DMS153 (cell line): ENCODE data around the gene CASP9.
"Not testable (repeated sequence)": the region's sequence is repeated elsewhere in the genome, so short reads cannot be mapped to it uniquely, and the experiment has no call there.

Experiments used
- DNase-seq: peaks from one replicate; lab custom pipeline; 2025; lab: John Stamatoyannopoulos, UW

CASP9 gene

DNA sequence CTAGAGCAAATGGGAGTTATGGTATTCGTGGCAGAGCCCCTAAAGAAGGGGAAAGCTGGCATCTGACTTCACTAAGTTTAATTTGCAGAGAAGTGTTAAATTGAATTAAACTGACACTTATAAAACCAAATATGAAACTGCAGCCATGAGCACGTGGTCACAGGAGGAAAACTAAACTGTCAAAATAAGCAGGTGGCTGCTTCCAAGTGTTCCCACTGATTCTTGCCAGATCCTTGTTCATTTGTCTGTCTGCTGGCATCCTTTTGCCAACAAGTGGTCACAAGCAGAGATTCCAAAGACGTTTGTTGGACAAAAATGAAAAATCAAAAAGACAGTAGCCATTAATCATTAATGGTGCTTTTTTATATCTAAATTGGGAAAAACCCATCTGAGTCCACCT lies 54.7 kb downstream of the CASP9 start:
- DNase-seq, result no peak

DNA sequence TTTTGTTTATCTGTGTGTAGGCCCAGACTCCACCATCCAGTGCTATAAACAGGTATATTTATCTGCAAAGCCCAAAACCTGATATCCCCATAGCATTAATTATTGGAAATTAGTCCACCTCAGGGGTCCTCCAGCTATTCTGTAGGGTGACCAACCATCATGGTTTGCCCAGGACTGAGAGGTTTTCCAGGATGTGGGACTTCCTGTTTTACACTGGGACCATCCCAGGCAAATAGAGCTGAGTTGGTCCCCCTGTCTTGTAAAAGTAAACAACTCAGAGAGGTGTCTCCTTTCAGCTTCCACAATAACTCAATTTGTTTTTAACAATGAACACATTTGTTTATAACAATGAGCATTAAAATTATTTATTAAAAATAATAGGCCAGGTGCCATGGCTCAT lies 55.9 kb downstream of the CASP9 start:
- DNase-seq, result no peak

DNA sequence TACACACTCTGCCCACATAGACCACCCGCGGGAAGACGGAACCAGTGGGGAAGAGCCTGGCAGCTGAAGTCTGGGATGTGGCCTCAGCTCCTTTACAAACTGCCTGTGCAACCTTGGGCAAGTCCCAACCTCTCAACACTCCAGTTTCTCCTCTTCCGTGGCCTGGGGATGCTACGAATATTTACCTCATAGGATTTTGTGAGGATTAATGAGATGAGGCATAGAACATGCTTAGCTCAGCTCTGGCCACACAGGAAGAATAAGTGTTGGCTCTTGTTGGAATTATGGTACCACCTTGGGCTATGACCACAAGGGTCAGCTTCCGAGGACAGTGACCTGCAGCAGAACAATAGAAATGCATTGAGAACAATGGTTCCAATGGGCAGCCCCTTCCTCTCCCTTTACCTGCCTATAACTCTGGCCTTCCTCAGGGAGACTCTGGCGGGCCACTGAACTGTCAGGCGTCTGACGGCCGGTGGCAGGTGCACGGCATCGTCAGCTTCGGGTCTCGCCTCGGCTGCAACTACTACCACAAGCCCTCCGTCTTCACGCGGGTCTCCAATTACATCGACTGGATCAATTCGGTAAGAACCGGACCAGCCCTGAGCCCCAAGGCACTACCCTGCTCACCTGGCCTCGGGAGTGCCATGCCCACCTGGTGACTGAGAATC lies 56.9 kb downstream of the CASP9 start:
- DNase-seq, result not testable (repeated sequence)

DNA sequence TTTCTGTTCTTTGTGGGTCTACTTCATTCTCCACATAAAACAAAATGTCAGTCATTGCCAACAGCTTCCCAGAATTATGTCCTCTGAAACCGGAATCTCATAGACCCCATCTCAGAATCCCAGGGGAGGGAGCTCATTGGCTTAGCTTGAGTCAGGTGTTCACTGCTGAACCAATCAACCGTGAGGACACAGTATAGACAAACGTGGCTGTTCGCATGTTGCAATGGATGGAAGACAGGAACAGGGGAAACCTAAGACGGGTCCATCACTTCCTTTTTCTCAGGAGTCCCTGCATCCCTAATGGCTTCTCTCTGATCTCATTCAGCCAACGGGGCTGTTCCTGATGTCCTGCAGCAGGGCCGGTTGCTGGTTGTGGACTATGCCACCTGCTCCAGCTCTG lies 58.3 kb downstream of the CASP9 start:
- DNase-seq, result no peak

DNA sequence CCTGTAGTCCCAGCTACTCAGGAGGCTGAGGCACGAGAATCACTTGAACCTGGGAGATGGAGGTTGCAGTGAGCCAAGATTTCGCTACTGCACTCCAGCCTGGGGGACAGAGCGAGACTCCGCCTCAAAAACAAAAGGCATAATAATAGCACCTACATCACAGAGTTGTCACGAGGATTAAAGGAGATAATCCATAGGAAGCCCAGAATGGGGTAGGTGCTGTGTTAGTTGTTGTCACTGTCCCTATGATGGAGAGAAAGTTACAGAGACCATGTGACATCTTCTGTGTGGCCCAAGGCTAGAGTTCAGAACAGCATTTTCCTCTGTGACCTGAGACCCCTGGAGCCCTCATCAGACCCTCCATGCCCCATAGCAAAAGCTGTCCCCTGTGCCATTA lies 60.1 kb downstream of the CASP9 start:
- DNase-seq, result not testable (repeated sequence)

DNA sequence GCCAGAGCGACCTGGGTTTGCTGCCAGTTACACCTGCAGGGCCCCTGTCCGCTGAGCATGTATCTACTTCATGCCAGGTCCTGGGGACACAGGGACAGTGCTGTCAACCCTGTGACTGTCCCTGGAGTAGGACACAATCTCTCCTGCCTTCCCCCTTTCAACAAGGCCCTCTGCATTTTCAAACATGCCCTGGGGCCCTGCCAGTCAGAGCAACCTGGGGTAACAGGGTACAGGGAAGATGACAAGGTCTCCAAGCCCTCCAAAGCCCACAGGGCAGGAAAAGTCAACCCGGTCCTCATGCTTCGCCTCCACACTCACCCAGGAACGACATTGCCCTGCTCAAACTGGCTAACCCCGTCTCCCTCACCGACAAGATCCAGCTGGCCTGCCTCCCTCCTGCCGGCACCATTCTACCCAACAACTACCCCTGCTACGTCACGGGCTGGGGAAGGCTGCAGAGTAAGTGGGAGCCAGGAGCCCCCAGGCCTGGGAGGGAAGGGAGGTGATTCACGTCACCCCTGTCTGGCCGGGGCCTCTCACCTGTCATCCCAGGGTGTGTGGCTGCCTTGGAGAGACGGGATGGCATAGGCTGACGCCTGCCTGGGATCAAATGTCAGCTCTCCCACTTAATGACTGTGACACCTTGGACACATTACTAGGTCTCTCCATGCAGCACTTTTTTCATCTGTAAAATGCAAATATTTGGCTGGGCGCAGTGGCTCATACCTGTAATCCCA lies 60.8 kb downstream of the CASP9 start:
- DNase-seq, result peak; percentile 36

DNA sequence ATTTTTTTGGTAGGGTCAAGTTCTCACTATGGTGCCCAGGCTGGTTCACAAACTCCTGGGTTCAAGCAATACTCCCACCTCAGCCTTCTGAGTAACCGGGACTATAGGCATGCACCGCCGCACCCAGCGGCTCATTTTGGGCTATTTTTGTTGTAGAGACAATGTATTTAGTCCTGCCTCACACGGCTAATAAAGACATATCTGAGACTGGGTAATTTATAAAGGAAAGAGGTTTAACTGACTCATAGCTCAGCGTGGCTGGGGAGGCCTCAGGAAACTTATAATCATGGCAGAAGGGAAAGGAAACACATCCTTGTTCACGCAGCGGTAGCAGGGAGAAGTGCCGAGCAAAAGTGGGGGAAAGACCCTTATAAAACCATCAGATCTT lies 63.3 kb downstream of the CASP9 start:
- DNase-seq, result no peak

DNA sequence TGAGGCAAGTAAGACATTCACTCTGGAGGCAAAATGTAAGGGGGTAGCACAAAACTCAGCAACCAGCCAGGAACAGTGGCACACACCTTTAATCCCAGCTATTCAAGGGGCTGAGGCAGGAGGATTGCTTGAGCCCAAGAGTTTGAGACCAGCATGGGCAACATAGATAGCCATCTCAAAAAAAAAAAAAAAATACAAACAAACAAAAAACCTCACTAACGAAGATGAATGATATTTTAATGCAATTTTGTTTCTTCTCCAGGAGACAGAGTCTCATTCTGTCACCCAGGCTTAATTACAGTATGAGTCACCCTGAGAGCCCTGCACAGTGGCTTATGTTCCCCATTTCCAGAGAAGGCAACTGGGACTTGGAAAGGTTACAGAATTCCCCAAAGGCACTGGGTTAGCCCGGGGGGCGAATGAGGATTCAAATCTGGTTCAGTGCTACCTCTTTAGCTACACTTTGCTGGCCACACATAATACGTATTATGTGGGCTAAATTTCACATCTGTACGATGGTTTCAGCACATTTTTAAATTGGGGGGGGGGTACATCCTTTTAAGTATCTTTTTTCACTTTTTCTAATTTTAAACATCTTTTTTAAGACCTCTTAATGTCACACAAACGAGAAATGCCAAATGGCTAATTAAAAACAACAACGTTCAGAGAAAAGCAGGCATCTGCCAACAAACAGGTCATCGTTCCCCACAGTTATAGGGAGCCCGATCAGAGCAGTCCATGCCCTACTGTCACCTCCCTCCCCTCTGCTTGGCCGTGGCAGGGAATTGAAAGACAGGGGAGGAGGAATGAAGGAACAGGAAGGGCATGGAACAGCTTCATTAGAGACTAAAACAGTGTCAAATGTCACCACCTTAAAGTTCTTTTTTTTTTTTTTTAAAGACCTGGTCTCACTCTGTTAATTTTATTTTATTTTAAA lies 64.0 kb downstream of the CASP9 start:
- no peak for DNase-seq

DNA sequence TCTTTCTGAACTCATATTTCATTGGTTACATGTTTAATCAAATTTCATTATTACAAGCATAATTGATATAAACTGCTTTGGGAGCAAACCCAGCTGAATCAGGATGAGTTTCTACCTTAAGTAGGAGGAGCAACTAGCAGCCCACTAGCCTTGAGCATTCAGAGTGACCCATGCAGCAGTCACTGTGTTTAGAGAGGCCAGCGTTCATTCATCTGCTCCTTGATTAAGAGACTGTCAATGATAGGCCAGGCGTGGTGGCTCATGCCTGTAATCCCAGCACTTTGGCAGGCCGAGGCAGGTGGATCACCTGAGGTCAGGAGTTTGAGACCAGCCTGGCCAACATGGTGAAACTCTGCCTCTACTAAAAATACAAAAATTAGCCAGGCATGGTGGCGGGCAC lies 65.6 kb downstream of the CASP9 start:
- not testable (repeated sequence) for DNase-seq

DNA sequence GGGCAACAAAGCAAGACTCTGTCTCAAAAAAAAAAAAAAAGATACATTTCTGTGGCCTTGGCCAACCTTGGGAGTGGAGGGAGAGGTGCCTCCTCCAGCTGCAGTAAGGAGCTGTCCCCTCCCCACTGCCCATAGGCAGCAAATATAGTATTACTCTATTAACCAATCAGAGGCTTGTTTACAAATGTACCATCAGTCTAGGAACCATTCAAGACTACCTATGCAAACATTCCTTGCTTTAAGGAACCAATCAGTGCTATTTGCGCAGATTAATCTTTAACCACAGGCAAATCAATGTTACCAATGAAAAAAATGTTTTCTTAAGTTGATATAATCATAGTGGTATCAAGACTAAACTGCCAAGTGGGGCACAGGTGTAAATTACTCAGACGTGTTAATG lies 66.4 kb downstream of the CASP9 start:
- no peak for DNase-seq

DNA sequence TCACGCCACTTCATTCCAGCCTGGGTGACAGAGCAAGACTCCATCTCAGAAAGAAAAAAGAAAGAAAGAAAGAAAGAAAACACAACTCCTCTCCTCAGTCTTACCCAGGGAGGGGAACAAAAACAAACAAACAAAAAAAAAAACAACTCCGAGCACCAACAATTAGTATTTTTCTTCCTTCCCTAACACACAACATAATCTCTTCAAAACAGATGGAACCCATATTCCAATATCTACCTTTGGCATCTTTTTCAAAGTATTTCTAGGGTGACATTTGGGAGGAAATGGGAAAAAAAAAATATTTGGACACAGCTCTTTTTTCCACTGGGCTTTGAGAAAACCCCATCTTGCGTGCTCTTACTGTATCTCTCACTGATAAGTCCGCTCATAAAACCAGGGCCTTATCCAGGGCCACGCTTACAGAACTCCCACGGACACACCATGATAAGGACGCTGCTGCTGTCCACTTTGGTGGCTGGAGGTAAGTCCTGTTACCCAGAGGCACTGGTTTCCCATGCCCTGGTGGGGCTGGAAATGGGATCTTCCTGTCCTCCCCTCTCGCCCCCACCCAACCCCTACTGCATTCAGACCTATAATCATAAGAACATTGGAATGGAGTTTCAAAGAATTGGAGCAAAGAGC lies 67.6 kb downstream of the CASP9 start, which contains the start of gene CELA2A:
CELA2A (plus strand) TSS at position 420 of the 642 bp plus-strand sequence; CDS start at position 442, 22 bp downstream.
- DNase-seq, result no peak

DNA sequence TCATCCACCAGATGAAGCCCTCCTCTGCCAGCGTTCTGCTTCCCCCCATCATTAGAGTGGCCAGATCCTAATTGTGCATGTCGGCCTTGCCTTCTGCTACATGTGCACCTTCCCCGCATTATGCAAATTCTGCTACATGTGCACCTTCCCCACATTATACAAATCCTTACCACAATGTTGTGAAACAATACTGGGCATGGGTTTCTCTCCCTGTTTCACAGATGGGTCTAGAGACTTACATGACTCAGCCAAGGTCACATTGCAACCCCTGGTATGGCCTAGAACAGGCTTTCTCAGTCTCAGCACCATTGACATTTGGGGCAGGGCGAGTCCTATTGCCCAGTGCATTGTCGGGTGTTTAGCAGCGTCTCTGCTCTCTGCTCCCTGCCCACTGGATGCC lies 68.5 kb downstream of the CASP9 start:
- DNase-seq, result no peak

DNA sequence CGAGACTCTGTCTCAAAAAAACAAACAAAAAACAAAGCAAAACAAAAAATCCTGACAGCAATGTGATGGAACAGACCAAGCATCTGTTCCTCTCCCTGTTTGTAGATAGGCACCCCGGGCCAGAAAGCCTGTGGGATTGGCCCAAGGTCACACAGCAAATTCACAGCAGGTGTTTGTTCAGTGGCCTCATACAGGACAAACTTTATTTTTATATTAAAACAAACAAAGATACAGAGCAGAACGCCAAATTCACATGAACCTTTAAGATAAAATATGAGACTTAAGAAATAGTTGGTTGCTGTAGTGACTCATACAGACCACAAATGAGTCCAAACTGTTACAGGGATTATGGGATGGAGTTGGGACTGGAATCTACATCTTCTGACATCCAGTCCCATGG lies 69.8 kb downstream of the CASP9 start:
- no peak for DNase-seq

DNA sequence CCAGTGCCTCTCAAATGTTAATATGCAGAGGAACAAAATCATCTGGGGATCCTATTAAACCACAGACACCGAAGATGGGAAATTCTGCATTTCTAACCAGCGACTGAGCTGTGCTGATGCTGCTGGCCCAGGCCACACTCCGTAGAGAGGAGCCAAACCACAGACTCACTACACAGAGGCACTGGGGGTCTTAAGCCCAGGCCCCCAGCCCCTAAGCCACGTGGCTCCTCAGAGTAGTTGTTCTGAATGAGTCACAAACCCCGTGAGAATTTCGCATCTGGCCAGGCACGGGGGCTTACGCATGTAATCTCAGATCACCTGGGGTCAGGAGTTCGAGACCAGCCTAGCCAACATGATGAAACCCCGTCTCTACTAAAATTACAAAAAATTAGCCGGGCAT lies 70.3 kb downstream of the CASP9 start:
- no peak for DNase-seq

DNA sequence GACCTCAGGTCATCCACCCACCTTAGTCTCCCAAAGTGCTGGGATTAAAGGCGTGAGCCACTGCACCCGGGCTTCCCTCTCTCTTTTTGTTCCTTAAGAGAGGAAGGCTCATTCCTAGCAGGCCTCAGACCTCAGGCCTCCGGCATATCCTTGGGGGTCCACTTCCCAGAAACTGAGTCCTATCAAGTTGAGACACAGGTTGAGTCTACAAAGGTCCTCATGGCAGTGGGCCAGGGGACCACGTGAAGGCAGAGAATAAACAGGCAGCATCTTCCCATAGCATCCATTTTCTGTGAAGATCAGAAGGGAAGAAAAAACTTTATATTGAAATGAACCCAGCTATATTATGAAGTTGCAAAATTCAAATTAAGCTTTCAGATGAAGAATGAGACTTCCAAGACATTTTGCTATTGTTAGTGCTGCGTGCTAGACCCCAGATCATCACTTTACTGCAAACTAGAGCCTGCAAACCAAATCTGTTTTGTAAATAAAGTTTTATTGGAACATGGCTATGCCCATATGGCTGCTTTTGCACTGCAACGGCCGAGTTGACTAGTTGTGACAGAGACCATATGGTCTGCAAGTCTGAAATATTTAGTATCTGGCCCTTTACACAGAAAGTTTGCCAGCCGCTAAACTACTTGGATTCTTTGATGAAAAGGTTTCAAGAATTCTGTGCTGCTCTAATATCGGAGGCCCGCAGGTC lies 71.0 kb downstream of the CASP9 start:
- DNase-seq, result no peak

DNA sequence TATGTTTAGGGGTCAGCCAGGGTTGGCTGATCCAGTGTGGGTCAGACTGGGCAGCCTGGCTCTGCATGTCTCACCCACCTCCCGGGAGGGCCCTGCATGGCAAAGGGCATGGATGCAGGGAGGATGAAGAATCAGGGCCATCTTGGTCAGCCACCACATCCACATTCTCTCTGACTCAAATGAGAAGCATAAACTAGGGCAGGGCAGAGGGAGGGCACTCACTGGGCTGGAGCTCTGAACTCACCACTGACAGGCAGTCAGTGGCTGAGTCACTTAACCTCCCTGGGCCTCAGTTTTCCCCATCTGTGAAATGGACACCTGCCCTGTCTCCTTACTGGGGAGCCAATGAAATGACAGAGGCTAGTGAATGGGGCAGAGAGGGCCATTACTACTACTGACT lies 71.8 kb downstream of the CASP9 start:
- no peak for DNase-seq

DNA sequence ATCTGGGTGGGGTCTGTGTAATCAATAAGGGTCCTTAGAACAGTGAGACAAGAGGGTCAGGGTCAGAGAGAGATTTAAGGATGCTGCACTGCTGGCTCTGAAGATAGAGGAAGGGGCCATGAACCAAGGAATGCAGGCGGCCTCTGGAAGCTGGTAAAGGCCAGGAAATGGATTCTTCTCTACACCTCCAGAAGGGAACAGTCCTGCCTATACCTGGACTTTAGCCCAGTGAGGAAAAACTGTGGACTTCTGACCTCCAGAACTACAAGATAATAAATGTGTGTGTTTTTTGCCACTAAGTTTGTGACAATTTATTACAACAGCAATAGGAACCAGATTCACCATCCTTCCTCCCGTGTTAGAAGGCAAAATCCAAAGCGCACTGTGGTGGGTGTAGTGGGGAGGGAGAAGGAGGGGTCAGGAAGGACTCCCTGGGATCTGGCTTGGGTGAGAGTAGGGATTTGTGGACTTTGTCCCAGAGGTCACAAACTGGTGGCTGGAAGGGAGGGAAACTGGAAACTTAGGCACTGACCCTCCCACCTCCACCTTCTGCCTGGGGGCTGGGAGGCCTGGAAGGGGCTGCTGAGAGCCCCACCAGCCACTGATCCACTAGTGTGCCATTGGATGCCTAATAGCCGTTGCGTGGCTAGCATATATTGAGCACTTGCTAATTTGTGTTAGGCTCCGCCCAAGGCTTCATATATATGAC lies 72.8 kb downstream of the CASP9 start:
- DNase-seq, result no peak

DNA sequence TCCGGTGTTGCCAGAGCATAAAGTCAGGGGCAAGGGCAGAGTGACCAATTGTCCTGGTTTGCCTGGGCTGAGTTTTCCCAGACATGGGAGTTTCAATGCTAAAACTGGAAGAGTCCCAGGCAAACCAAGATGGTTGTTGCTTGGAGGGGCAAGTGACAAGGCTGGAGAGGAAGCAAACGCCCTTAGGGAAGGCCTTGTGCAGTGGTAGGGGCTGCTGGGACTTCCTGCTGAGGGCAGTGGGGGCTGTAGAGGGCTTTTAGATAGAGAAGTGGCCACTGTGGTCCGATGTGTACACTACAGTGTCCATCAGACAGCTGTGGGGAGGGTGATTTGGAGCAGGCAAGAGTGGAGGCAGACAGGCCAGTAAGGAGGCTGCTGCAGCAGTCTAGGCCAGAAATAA lies 74.4 kb downstream of the CASP9 start:
- DNase-seq, result no peak

DNA sequence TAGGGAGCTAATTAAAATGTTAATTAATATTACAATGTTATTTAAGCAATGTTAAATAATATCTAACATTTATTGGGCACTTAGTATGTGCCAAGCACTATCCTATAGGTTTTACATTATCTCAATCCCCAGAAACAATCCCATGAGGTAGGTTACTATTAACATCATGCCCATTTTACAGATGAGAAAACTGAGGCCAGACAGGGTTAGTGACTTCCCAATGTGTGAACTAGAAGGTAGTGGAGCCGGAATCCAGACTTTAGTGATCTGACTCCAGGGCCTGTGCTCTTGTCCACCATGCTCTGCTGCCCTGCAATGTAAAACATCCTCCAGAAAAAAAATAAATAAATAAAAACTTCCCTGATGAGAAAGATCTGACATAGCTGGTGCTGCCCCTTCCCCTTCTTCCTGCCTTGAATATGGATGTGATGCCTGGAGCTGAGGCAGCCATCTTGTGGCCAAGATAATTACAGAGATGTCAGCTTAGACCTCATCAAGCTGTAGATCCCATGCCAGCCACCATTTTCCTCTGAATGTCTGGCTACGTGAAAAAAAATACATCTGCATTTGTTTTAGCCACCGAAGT lies 75.0 kb downstream of the CASP9 start:
- DNase-seq, result no peak

DNA sequence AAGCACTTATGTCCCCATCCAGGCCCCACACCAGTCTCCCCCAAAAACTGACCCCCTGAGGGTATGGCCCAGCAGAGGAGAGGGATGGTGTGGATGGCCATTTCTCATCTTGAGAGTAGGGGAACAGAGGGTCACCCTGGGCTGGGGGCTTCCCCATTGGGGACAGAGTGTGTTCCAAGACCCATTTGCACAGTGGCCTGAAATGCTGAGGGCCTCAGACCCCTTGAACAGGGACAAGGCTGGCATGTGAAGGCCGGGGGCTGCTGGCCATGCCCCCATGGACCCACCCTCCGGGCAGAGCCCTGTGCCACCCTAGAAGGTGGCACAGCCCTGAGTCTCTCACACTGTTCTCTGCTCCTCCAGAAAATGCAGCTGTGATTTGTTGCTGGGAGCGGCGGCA lies 77.8 kb downstream of the CASP9 start:
- DNase-seq, result no peak
